GM21825 (cell line): ENCODE measurements around the gene HS3ST3A1.

ENCODE experiments used
- ATAC-seq: cut with Tn5 transposase; IDR thresholded peaks from one replicate; pipeline ENCODE4 v1.9.1; 2021; ENCODE audit warnings: mild to moderate bottlenecking, moderate library complexity; ENCODE audit not compliant: unreplicated experiment

The HS3ST3A1 gene

DNA sequence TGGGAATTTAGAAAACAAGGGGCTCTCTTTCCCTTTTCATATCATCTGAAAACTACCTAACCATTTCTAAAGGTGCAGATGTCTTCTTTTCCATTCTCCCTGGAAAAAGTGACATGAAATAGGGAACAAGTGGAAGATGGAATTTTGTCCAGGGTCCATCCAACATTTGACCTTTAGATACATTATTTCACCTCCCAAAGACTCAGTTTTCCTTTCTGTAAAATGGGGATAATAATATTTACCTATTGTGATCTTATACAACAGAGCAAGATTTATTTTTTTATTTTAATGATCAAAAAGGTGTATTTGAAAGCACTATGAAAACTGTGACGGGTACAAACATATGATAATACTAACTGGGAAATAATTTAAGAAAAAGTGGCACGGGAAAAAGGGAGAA is 106.3 kb downstream of the HS3ST3A1 start:
- ATAC-seq, result no peak

GRCh38 chr17:13492737-13493122 is 109.0 kb downstream of the HS3ST3A1 start:
- ATAC-seq, result no peak

DNA sequence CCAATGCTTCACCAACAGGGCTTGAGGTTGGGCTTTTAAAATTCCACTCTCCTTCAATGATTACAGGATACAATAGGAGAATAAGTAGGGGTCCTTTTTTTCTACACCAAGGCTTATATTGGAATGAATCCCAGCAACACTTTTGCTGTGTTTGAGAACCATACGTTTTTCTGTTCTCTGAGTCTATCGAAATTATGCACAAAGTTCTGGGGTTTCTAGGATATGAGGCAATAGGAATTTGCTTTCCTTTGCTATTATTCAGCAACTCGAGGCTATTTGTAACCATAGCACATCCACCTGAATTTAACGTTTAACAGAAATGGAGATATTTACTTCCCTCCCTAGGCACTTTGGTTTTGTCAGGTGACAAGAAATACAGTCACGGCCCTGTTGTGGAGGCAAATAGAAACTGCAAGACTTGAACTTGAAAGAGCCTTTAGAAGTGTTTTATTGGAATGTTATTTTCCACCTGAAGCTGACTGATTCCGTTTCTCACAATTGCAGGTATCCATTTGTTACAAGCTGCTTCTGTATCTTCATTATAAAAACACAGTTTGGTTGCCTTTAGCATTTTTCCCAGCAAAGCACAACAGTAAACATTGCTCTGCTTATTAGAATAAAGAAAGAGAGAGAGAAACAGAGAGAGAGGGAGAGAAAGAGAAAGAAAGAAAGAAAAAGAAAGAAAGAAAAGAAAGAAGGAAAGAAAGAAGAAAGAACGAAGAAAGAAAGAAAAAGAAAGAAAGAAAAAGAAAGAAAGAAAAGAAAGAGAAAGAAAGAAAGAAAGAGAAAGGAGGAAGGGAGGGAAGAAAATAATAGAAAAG is 109.6 kb downstream of the HS3ST3A1 start:
- ATAC-seq, result no peak

- no peak for ATAC-seq
These were observed 110.2 kb downstream of the HS3ST3A1 start for GRCh38 chr17:13491491-13491890.

- ATAC-seq, result no peak
These were observed 110.7 kb downstream of the HS3ST3A1 start for GRCh38 chr17:13490906-13491482.

DNA sequence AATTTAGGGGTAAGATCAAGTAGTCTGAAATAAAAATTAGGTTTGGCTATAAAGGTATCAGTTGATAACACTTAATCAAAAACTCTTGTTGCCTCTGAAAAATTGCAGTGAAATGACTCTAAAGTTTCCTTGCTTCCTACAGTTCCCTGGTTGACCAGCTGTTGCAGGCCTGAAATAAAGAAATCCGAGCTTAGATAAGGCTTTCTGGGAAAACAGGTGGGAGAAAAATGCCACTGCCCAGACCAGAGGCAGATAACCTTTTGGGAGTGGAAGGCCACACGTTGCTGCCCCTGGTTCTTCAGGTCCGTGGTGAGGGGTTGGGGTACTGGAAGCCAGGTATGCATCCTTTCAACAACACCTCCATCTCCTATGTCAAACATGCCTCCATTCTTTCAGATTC is 111.3 kb downstream of the HS3ST3A1 start:
- no peak for ATAC-seq

DNA sequence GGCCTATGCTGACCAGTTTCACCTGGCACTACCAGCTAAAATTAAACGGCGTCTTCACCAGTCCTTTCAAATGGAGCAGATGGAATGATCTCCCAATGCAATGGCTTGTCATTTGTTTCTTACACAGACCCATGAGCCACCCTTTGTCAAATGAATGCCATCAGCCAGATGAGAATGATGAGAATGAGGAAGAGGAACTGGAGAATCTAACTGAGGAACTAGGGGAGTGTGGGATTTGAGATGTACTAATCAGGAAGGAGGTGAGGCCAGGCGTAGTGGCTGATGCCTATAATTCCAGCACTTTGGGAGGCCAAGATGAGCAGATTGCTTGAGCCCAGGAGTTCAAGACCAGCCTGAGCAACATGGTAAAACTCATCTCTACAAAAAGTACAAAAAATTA is 116.4 kb downstream of the HS3ST3A1 start:
- ATAC-seq, result no peak

DNA sequence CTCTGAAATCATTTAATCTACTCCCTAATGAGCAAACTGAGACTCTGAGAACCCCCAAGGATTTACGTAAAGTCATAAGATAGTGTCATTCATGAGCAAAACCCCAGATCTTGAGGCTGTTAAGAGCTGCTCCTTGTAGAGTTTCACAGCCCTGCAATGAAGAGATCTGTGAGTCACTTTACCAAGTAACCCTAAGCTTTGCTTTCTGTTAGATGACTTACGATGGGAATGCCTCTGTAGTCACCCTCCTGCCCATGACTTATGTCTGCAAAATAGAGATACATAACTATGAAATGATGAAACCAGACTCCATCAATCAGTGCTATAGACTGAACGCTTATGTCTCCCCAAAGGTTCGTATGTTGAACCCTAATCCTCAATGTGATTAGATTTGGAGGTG is 117.7 kb downstream of the HS3ST3A1 start:
- ATAC-seq, result no peak

GRCh38 chr17:13480877-13481276 is 120.9 kb downstream of the HS3ST3A1 start:
- no peak for ATAC-seq

DNA sequence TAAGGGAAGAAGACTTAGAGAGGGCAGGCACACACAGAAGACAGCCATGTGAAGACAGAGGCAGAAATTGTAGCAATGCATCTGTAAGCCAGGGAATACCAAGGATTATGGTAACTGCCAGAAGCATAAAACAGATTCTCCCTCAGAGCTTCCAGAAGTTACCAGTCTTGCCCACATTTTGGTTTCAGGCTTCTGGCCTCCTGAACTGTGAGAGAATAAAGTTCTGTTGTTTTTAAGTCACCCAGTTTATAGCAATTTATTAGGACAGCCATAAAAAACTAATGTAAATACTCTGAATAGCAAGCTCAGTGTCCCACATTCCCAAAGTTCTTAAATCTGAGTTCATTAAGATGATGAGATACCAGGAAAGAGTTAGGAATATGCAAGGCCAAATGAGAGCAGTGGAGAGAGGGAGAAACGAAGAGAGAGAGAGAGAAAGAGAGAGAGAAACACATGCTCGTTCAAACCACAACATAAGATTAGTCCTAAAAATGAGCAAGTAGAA is 123.4 kb downstream of the HS3ST3A1 start:
- ATAC-seq, result no peak

GRCh38 chr17:13477180-13477611 is 124.5 kb downstream of the HS3ST3A1 start:
- no peak for ATAC-seq

DNA sequence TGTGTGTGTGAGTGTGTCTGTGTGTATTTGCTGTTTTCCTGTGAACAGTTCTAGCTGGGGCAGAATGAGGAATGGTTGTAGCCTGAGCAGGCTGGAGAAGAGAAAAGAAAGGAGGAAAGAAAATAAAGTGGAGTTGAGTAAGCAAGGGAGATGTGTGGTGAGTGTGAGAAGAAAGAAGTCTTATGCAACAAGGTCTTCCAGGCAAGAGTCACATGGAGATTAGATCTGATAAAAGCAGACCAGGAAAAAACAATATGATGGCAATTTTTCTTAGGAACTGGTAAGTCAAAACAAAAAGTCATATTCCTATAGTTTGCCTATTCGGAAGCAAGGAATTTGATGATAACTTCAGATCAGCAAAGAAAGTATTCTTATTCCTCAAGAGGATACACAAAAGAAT is 125.0 kb downstream of the HS3ST3A1 start:
- ATAC-seq, result no peak

DNA sequence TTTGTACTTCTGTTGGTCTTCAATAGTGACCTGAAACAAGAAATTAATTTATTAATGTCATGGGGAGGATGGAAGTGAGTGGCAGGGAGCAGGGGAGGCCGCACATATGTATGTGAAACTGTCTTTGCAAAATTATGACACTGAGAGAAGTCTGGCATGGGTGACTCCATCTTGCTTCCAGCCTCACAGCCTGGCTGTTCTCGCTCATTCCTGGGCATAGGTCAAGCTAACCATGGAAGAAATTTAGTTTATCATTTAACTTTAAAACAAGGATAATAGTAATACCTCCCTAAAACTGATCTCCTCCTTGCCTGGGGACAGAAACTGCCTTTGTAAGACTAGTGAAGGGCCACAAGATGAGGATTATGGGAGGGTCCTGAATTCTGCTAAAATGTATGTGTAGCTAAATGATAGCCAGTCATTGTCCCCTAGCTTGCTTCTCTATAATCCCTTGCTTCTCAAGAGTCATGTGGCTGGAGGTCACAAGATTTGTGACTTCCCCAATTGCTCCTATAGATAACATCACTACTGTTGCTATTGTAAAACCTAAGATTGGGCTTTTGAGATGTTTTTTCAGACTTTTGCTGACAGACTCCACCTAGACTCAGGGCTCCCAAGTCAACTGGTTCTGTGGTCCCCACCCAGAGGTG is 126.0 kb downstream of the HS3ST3A1 start:
- no peak for ATAC-seq

- ATAC-seq, result no peak
These were observed 127.5 kb downstream of the HS3ST3A1 start for GRCh38 chr17:13474073-13474800.

- ATAC-seq, result no peak
These were observed 136.1 kb downstream of the HS3ST3A1 start for GRCh38 chr17:13465678-13466077.

DNA sequence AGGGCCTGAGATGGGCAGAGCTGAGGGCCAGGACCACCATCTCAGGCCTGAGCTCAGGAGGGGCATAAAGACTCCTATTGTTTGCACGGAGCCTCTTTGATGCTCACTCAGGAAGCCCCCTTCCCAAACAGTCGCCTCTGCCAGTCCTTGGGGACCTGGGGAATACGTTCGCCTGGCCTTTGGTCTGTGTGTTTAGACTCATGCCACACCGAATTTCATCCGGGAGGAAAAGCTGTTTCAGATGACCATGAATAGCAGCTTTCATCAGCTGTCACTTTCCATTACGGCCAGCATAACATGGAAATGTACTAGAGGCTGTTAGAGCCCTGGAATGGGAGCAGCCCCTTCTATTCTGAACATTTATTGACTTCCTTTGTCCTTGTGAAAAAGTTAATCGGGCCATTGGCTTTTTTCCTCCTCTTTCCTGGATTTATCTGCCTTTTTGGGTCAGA is 139.0 kb downstream of the HS3ST3A1 start:
- no peak for ATAC-seq

DNA sequence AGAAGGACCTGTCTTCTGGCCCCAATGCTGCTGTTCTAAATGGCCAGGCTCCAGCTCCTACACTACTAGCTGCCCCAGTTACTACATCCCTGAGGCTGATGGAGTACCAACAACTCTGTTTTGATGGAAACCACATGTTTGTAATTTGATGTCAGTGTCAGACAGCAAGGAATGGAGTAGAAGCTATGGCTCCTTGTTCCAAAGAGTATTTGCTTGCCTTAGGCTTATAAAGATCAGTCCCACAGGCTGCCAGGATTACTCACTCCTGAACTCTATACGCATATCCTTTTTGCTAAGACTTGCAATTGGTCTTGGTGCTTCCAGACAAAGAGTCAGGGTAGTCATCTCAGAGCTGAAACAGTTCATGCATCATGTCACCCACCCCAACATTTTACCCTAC is 139.6 kb downstream of the HS3ST3A1 start:
- no peak for ATAC-seq

GRCh38 chr17:13460261-13461000 is 141.3 kb downstream of the HS3ST3A1 start:
- ATAC-seq, result no peak

DNA sequence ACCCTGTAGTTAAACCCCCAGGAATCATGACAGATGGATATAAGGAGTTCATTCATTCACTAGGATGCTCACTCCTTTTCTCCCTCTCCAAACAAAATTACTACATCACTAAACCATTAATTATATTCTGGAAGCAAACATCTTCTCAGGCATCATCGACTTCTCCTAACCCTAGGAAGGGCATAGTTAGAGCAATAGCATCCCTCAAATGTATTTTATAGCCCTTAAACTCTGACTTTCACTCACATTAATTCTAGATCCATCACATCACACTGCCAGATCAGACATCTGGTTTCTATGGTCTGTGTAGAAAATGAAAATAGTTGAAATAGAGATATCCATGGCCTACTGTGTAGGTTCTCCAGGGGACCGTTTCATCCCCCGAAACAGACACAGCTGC is 143.9 kb downstream of the HS3ST3A1 start:
- no peak for ATAC-seq
